GM18861 (cell line): ENCODE results near the gene TRABD2A.
"Not testable (repeated sequence)": the region's sequence is repeated elsewhere in the genome, so short reads cannot be mapped to it uniquely, and the experiment has no call there.

ENCODE experiments used
- ATAC-seq: cut with Tn5 transposase; IDR thresholded peaks from one replicate; pipeline ENCODE4 v1.9.1; 2021; ENCODE audit not compliant: unreplicated experiment

Gene TRABD2A

GRCh38 chr2:84880395-84880644 is 564 bp downstream of the TRABD2A start:
- no peak for ATAC-seq

GRCh38 chr2:84879584-84880394 is 1.1 kb downstream of the TRABD2A start:
- peak; percentile 67 for ATAC-seq

GRCh38 chr2:84878896-84879583 is 1.8 kb downstream of the TRABD2A start:
- no peak for ATAC-seq

GRCh38 chr2:84878459-84878858 is 2.4 kb downstream of the TRABD2A start:
- peak; percentile 48 for ATAC-seq

GRCh38 chr2:84876369-84876768 is 4.5 kb downstream of the TRABD2A start:
- no peak for ATAC-seq

GRCh38 chr2:84875619-84876018 is 5.3 kb downstream of the TRABD2A start:
- ATAC-seq, result not testable (repeated sequence)

DNA sequence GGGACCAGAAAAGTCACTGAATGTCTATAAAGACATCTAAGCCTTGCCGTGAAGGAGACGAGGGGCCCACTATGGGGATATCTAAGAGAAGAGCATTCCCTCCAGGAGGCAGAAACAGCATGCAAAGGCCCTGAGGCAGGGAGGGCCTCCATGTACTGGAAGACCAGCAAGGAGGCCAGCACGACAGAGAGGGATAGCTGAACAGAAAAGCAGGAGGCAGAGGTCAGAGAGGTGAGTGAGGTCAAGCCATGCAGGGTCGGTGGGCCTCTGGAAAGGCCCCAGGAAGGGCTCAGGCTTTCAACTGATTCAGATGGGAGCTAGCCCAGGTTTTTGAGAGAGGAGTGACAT is 5.7 kb downstream of the TRABD2A start:
- ATAC-seq, result no peak

DNA sequence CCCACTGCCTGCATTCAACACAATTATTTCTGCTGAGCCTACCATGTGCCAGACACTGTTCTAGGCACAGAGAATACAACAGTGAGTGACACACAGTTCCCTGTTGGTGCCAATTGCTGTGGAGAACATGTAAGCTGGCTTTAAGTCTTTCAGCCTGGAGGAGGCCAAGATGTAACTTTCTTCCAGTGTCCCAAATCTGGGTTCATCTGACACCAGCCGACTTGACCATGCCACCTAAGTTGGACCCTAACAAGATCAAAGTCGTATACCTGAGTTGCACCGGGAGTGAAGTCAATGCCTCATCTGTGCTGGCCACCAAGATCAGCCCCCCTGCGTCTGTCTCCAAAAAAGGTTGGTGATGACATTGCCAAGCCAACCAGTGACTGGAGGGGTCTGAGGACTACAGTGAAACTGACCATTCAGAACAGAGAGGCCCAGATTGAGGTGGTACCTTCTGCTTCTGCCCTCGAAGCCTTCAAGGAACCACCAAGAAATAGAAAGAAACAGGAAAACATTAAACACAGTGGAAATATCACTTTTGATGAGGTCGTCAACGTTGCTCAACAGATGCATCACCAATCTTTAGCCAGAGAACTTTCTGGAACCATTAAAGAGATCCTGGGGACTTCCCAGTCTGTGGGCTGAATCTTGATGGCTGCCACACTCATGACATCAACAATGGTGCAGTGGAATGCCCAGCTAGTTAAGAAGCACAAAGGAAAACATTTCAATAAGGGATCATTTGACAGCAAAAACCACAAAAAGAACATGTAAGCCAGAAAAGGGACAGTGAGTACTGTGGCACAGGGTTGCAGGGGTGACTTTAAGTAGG is 6.3 kb downstream of the TRABD2A start:
- ATAC-seq, result no peak

GRCh38 chr2:84873350-84873749 is 7.5 kb downstream of the TRABD2A start:
- ATAC-seq, result no peak

DNA sequence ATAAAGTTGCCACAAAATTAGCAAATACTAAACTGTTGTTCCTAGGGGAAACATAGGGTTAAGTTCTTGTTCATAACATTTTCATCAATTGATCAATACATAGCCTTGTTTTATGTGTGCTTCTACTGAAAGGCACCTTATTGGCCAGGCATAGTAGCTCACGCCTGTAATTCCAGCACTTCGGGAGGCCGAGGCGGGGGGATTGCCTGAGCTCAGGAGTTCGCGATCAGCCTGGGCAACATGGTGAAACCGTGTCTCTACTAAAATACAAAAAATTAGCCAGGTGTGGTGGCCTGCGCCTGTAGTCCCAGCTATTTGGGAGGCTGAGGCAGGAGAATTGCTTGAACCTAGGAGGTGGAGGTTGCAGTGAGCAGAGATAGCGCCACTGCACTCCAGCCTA is 8.2 kb downstream of the TRABD2A start:
- not testable (repeated sequence) for ATAC-seq

- peak; percentile 52 for ATAC-seq
Measured at GRCh38 chr2:84870306-84870705, 10.6 kb downstream of the TRABD2A start.

GRCh38 chr2:84868327-84868726 is 12.6 kb downstream of the TRABD2A start:
- not testable (repeated sequence) for ATAC-seq

DNA sequence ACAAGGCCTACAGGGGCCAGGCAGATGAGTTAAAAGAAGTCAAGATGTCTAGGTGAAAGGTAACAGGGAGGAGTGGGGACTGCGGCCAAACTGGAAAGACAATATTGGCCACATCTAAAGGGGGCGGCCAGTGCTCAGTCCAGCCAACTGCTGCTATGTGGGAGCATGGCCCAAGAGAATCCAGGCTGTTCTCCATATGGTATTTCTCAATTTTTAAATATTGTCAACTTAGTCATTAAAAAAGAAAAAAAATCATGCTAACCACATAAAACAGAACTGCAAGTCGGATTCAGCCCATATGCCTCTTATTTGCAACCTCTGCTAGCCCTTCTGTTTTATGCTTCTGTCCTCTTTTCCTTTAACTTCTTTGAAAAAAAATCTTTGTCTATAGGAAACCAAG is 14.8 kb downstream of the TRABD2A start:
- no peak for ATAC-seq

DNA sequence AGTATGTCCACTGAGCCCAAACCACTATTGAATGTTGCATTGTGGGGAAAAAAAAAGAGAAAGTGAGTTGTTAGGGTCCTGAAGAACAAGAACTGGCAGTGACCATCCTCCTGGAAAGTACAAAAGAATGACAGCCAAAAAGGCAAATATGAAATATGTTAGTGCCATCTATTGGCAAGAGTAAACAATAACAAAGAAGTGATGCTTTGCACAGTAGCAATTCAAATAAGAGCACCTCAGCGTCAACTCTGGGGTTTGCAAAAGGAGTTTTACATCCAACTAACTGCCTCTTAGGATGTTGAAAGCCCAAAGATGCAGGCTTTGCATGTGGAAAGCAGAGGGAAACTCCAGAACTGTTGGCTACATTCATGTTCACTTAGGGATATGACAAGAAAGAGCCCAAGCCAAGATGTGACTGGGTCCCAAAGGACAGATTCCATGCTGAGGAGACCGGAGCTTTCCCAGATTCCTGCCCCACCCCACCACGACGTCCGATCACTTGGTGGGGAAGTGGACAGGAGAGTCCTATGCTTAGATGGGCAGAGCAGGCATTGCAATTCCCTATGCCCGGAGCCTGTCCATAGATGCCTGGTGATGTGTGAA is 15.6 kb downstream of the TRABD2A start:
- ATAC-seq, result peak; percentile 62

DNA sequence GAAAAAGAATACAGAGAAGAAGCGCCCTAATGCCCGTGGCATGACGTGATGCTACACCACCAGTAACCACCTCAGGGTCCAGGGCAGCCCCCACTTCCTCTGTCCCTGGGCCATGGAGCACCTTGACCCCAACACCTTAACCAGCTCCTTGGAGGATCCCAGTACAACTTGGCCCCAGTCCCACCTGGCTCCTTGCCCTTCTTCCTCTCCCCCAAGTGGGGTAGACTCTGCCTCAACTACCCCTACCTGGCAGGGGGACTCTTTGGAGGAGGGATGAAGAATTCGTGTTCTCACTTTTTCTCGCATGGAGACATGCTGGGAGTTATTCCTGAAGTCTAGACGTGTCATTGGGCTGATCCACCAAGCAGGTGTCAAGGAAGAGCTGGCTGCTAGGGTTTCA is 18.9 kb downstream of the TRABD2A start:
- ATAC-seq, result no peak

DNA sequence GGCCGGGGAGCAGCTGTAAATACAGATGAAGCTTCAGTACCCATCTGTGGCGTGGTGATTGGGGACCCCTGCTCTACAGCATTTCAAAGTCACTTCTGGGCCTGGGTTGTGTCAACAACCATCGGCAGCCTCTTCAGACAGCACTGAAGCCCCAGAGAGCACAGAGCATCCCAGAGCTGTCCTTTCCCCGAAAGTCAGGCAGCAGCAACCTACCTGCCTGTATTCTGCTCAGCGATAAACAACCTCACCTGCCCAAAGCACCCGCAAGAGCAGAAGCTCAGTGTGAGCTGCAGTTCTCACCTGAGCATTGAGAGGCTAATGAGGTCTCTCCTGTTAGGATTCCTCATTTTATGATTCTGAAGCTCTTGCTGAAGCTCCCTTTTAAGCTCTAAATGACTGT is 19.3 kb downstream of the TRABD2A start:
- ATAC-seq, result no peak

GRCh38 chr2:84858937-84859336 is 21.9 kb downstream of the TRABD2A start:
- ATAC-seq, result no peak

GRCh38 chr2:84858123-84858522 is 22.8 kb downstream of the TRABD2A start:
- ATAC-seq, result no peak

DNA sequence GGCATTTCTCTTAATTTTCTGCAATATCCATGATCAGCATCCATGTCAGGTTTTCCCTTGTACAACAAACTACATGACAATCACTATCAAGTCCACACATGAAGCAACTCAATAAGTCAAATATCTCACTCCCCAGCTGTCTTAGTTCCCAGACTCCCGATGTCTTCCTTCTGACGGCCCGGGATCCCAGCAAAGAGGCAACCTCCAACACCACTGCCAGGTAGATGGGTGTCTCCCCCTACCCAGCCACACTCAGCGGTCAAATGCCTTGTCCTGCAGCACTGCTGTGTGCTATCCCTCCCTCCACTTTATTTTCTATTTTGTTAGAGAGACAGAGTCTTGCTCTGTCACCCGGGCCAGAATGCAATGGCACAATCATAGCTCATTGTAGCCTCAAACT is 23.3 kb downstream of the TRABD2A start:
- no peak for ATAC-seq

GRCh38 chr2:84856787-84857186 is 24.1 kb downstream of the TRABD2A start:
- ATAC-seq, result no peak

DNA sequence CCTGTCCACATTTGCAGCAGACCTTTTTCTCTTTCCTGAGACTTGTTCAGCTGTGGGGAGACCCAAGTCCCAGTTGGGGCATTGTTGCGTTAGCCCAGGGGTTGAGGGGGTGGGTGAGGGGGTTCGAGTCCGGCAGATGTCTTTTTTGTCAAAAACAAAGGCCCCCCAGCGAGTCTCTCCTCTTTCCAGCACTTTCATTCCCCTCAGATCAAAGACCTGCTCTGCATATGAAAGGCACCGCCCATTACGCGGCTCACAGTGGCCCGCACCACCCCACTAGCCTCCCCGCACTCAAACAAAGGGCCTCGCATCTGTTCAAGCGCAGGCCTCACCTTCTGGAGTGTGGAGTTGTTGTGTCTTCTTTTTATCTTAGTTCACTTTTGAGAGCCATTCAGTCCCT is 25.2 kb downstream of the TRABD2A start:
- ATAC-seq, result no peak

DNA sequence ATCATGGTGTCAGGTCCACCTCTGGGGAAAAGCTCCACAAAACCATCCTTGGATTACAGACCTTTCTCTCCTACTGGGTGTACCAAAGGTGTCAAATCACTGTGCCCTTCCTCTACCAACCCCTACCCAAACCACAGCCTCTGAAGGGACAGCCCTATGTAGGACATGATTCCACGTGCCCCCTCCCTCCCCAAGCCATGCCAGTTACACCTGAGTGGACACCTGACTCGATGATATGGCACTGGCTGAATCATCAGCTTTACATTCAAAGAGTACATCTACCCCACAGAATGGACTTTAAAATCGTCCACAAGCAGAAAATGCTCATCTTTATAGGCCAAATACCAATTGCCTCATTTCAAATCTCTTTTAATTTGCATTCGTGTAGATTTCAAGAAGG is 26.0 kb downstream of the TRABD2A start:
- no peak for ATAC-seq
